Measurements from ENCODE around the gene CYP2R1. TPM values are rescaled to one million over a fixed set of nuclear protein-coding genes. Genes with fewer than 3 reads are reported as not detected.
"Not testable (repeated sequence)": the region's sequence is repeated elsewhere in the genome, so short reads cannot be mapped to it uniquely, and the experiment has no call there.

Gene CYP2R1
- total RNA-seq, 2 donors from 2014 or later: 7.6 to 29.1 TPM

- WGBS, 2 donors: 11 to 18% methylated on average over 1 of the region's 1 CpG
- intact Hi-C loops (cut with DNase I): no loop called here
- Histone ChIP-seq H3K4me1 (peaks cover 38% of the 10 kb centered on the region), H3K27me3 (no peaks in the 10 kb centered on the region), H3K4me3 (no peak overlapping the region), H3K36me3 (replicated peaks in 1 of 2; ENCODE audit: insufficient read depth in 1 of 2, low read depth in 2 of 2) (peaks cover 0 to 1% of the 10 kb centered on the region in 2 donors), H3K9me3 (no peaks in the 10 kb centered on the region), H3K27ac (no peak overlapping the region)
- TF ChIP-seq CTCF (IDR thresholded peaks at IDR 0.05) (no peak), POLR2A (IDR thresholded peaks at IDR 0.05) (no peak)
- DNase-seq (no peak), ATAC-seq (no peak)
Observed at GRCh38 chr11:14886513-14886912, 5.5 kb downstream of the CYP2R1 start.

GRCh38 chr11:14884667-14885273 is 7.3 kb downstream of the CYP2R1 start:
- Histone ChIP-seq H3K4me1 (peaks cover 28% of the 10 kb centered on the region), H3K36me3 (replicated peaks in 1 of 2; ENCODE audit: insufficient read depth in 1 of 2, low read depth in 2 of 2) (peaks cover 0 to 1% of the 10 kb centered on the region in 2 donors), H3K27ac (no peak overlapping the region), H3K4me3 (no peak overlapping the region), H3K27me3 (no peaks in the 10 kb centered on the region), H3K9me3 (no peaks in the 10 kb centered on the region)
- WGBS, 2 donors: 92 to 96% methylated on average over 1 of the region's 1 CpG
- ATAC-seq: no peak
- no peak for DNase-seq
- intact Hi-C loops (cut with DNase I): no loop called here
- no peak for TF ChIP-seq POLR2A (IDR thresholded peaks at IDR 0.05)
- no peak for TF ChIP-seq CTCF (IDR thresholded peaks at IDR 0.05)

DNA sequence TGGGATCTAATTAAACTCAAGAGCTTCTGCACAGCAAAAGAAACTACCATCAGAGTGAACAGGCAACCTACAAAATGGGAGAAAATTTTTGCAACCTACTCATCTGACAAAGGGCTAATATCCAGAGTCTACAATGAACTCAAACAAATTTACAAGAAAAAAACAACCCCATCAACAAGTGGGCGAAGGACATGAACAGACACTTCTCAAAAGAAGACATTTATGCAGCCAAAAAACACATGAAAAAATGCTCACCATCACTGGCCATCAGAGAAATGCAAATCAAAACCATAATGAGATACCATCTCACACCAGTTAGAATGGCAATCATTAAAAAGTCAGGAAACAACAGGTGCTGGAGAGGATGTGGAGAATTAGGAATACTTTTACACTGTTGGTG is 8.3 kb downstream of the CYP2R1 start:
- WGBS, 2 donors: 100% methylated on average over 1 of the region's 1 CpG
- H3K4me1 ChIP-seq: peaks cover 17% of the 10 kb centered on the region
- DNase-seq; intact Hi-C loops (cut with DNase I); H3K36me3 ChIP-seq (replicated peaks in 1 of 2; ENCODE audit: insufficient read depth in 1 of 2, low read depth in 2 of 2); H3K4me3 ChIP-seq; H3K27ac ChIP-seq; H3K9me3 ChIP-seq; ATAC-seq; H3K27me3 ChIP-seq: not testable (repeated sequence)

DNA sequence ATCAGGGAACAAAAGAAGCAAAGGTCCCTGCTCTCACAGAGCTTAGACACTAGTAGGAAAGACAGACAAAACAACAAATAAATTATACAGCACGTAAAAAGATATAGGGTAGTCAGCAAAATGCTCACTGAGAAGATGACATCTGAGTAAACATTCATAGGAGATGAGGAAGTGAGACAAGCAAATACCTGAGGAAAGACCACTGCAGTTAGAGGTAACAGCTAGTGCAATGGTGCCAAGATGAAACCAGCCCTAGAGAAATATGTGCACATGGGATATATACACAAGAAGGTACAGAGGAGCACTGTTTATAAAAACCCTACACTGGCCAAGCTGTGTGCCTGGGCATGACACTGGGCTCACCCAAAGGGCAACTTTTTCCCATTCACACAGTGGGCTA is 9.8 kb downstream of the CYP2R1 start:
- peaks cover 0 to 1% of the 10 kb centered on the region in 2 donors for H3K36me3 ChIP-seq (replicated peaks in 1 of 2; ENCODE audit: insufficient read depth in 1 of 2, low read depth in 2 of 2)
- ATAC-seq (no peak), DNase-seq (no peak)
- H3K27ac ChIP-seq: no peak overlapping the region
- H3K27me3 ChIP-seq: no peaks in the 10 kb centered on the region
- H3K9me3 ChIP-seq: no peaks in the 10 kb centered on the region
- intact Hi-C loops (cut with DNase I): no loop called here
- 61 to 69% methylated on average over 1 of the region's 1 CpG for WGBS, 2 donors
- no peak for TF ChIP-seq POLR2A (IDR thresholded peaks at IDR 0.05)
- no peak for TF ChIP-seq CTCF (IDR thresholded peaks at IDR 0.05)
- peaks cover 12% of the 10 kb centered on the region for H3K4me1 ChIP-seq
- H3K4me3 ChIP-seq: no peak overlapping the region

DNA sequence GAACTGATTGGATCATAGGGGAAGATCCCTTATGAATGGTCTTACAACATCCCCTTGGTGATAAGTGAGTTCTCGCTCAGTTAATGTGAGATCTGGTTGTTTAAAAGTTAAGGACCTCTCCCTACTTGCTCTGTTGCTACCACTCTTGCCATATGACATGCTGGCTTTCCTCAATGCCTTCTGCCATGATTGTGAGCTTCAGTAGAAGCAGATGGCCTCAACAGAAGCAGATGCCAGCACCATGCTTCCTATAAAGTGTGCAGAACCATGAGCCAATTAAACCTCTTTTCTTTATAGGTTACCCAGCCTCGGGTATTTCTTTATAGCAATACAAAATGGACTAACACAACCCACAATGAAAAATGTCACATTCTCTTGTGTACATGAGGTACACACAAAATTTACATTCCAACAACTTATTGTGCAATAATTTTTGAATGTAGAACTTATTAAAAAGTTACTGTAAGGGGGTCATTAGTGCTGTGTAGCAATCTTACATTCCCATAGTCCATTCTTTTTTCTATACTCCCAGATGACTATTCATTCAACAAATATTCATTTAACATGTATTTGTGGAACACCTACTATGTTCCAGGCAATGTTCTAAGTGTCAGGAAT is 10.3 kb downstream of the CYP2R1 start:
- WGBS, 2 donors: 89 to 98% methylated on average over 2 of the region's 2 CpGs
- TF ChIP-seq CTCF (IDR thresholded peaks at IDR 0.05): no peak
- no peak for TF ChIP-seq POLR2A (IDR thresholded peaks at IDR 0.05)

More for the DNA sequence above, 10.3 kb downstream of the CYP2R1 start:
- intact Hi-C loops (cut with DNase I): no loop called here
- no peak for ATAC-seq
- H3K4me1 ChIP-seq: peaks cover 7% of the 10 kb centered on the region
- no peak for DNase-seq
- H3K27ac ChIP-seq: no peak overlapping the region
- H3K4me3 ChIP-seq: no peak overlapping the region
- H3K27me3 ChIP-seq: no peaks in the 10 kb centered on the region
- no peaks in the 10 kb centered on the region for H3K9me3 ChIP-seq
- peaks cover 0 to 1% of the 10 kb centered on the region in 2 donors for H3K36me3 ChIP-seq (replicated peaks in 1 of 2; ENCODE audit: insufficient read depth in 1 of 2, low read depth in 2 of 2)

Data from body of pancreas (tissue), 4 donors.